Calu3 (cell line): Measurements from ENCODE around the gene CBFA2T2. TPM values are rescaled to one million over a fixed set of nuclear protein-coding genes. Genes with fewer than 3 reads are reported as not detected.

Source experiments
- BruUV-seq: library from RNA; stranded (reverse); fragments of 400-500 nt; replicated peaks from 2 replicates; lab custom pipeline; 2021; lab: Mats Ljungman, UMichigan
- CTCF ChIA-PET: fragments of 300-600 bp; sonication (Branson Sonifier 250); formaldehyde crosslinking; loops from one replicate; lab custom pipeline; 2022; ENCODE audit warnings: antibody characterized with exemption; lab: Charles Lee
- DNase-seq: peaks from one replicate; pipeline ENCODE4 v3.0.0; 2022
- H3K27ac Mint-ChIP-seq: one replicate; pipeline ENCODE4 v1.8.0; 2022; ENCODE audit warnings: mixed read lengths; ENCODE audit not compliant: unreplicated experiment
- H3K27me3 Mint-ChIP-seq: one replicate; pipeline ENCODE4 v1.8.0; 2022; ENCODE audit warnings: mixed read lengths; ENCODE audit not compliant: unreplicated experiment
- H3K36me3 Mint-ChIP-seq: one replicate; pipeline ENCODE4 v1.8.0; 2022; ENCODE audit warnings: mild to moderate bottlenecking, moderate library complexity, mixed read lengths; ENCODE audit not compliant: insufficient read depth, unreplicated experiment
- H3K4me1 Mint-ChIP-seq: one replicate; pipeline ENCODE4 v1.8.0; 2022; ENCODE audit warnings: mild to moderate bottlenecking, low read depth, mixed read lengths; ENCODE audit not compliant: unreplicated experiment
- H3K4me3 Mint-ChIP-seq: one replicate; pipeline ENCODE4 v1.8.0; 2022; ENCODE audit warnings: mild to moderate bottlenecking, low read depth, moderate library complexity, mixed read lengths; ENCODE audit not compliant: unreplicated experiment
- H3K9me3 Mint-ChIP-seq: one replicate; pipeline ENCODE4 v1.8.0; 2022; ENCODE audit warnings: low read depth, mixed read lengths; ENCODE audit not compliant: unreplicated experiment
- CTCF ChIP-seq: fragments of 200-600 bp; IDR thresholded peaks from one replicate; pipeline ENCODE4 v1.8.0; 2022; ENCODE audit warnings: antibody characterized with exemption; ENCODE audit not compliant: unreplicated experiment
- intact Hi-C: fragments of 100-400 bp; cut with micrococcal nuclease; formaldehyde crosslinking; loops from one replicate; pipeline ENCODE4 v1.10.0; 2022; ENCODE audit not compliant: unreplicated experiment
- total RNA-seq: library from RNA; stranded (reverse); gene quantifications from 2 replicates; pipeline ENCODE4 v1.2.3, GENCODE V29; 2022

The CBFA2T2 gene
- total RNA-seq, 1 experiment from 2014 or later: 20.5 TPM

- CTCF ChIA-PET: interaction anchor here (0.6 kb wide), 1 partner anchor 78 kb away, joined by 4 read pairs; no protein-coding TSS in a partner anchor
- DNase-seq: no peak
- Mint-ChIP-seq H3K27ac (no peak overlapping the region), H3K4me3 (no peak overlapping the region), H3K4me1 (no peaks in the 10 kb centered on the region), H3K36me3 (no peaks in the 10 kb centered on the region), H3K9me3 (no peaks in the 10 kb centered on the region), H3K27me3 (no peaks in the 10 kb centered on the region)
- intact Hi-C loops: no loop called here
- BruUV-seq: no TSS peak
- TF ChIP-seq CTCF: no peak
Measured at GRCh38 chr20:33604991-33605370, 115.1 kb downstream of the CBFA2T2 start.

- H3K9me3 Mint-ChIP-seq: no peaks in the 10 kb centered on the region
- peaks cover 1% of the 10 kb centered on the region for H3K36me3 Mint-ChIP-seq
- H3K4me1 Mint-ChIP-seq: no peaks in the 10 kb centered on the region
- H3K27ac Mint-ChIP-seq: no peak overlapping the region
- BruUV-seq: no TSS peak
- CTCF ChIA-PET: interaction anchor here (0.7 kb wide), 1 partner anchor 130 kb away, joined by 3 read pairs; no protein-coding TSS in a partner anchor
- intact Hi-C loops: no loop called here
- no peak overlapping the region for H3K4me3 Mint-ChIP-seq
- no peak for TF ChIP-seq CTCF
- no peak for DNase-seq
- H3K27me3 Mint-ChIP-seq: no peaks in the 10 kb centered on the region
Measured at GRCh38 chr20:33606118-33606771, 116.3 kb downstream of the CBFA2T2 start.

- H3K4me1 Mint-ChIP-seq: no peaks in the 10 kb centered on the region
- no peak for DNase-seq
- no peaks in the 10 kb centered on the region for H3K27me3 Mint-ChIP-seq
- no peaks in the 10 kb centered on the region for H3K9me3 Mint-ChIP-seq
- intact Hi-C loops: no loop called here
- CTCF ChIA-PET: interaction anchor here (0.7 kb wide), 1 partner anchor 13 kb away, joined by 4 read pairs; no protein-coding TSS in a partner anchor
- TF ChIP-seq CTCF: no peak
- H3K36me3 Mint-ChIP-seq: peaks cover 5% of the 10 kb centered on the region
- no TSS peak for BruUV-seq
- no peak overlapping the region for H3K27ac Mint-ChIP-seq
- no peak overlapping the region for H3K4me3 Mint-ChIP-seq
Measured at GRCh38 chr20:33609504-33609903, 119.6 kb downstream of the CBFA2T2 start.

- Mint-ChIP-seq H3K4me1 (no peaks in the 10 kb centered on the region), H3K27ac (no peak overlapping the region), H3K27me3 (no peaks in the 10 kb centered on the region), H3K4me3 (no peak overlapping the region), H3K36me3 (peaks cover 5% of the 10 kb centered on the region), H3K9me3 (no peaks in the 10 kb centered on the region)
- DNase-seq: no peak
- CTCF ChIA-PET: no interaction called here
- BruUV-seq: no TSS peak
- intact Hi-C loops: no loop called here
- TF ChIP-seq CTCF: no peak
Measured at GRCh38 chr20:33611106-33611505, 121.2 kb downstream of the CBFA2T2 start.
